HG03565 (cell line): ENCODE data around the gene JMJD1C.
A peak's percentile ranks its signal among the peaks of the same experiment; 100 is the strongest.
"Not testable (repeated sequence)": the region's sequence is repeated elsewhere in the genome, so short reads cannot be mapped to it uniquely, and the experiment has no call there.

Experiments used
- ATAC-seq: cut with Tn5 transposase; IDR thresholded peaks from one replicate; pipeline ENCODE4 v1.9.1; 2021; ENCODE audit warnings: mild to moderate bottlenecking, moderate library complexity; ENCODE audit not compliant: unreplicated experiment

JMJD1C gene

GRCh38 chr10:63465293-63466143, at the start of gene JMJD1C:
TSS of gene JMJD1C (minus strand) at chr10:63465977. CDS start at chr10:63465662, 315 bp downstream.
- peak; percentile 49 for ATAC-seq

GRCh38 chr10:63515002-63515763, 49.4 kb upstream of the JMJD1C start:
- ATAC-seq = no peak

- no peak for ATAC-seq
These were observed 40.8 kb upstream of the JMJD1C start for GRCh38 chr10:63506554-63506953.

GRCh38 chr10:63505562-63505961, 39.8 kb upstream of the JMJD1C start:
- ATAC-seq = no peak

- ATAC-seq = no peak
These were observed 38.5 kb upstream of the JMJD1C start for GRCh38 chr10:63504145-63504881.

- no peak for ATAC-seq
These were observed 37.6 kb upstream of the JMJD1C start for GRCh38 chr10:63503395-63503794.

GRCh38 chr10:63502832-63503231, 37.1 kb upstream of the JMJD1C start:
- ATAC-seq = no peak

- no peak for ATAC-seq
These were observed 36.2 kb upstream of the JMJD1C start for GRCh38 chr10:63501954-63502353.

- not testable (repeated sequence) for ATAC-seq
These were observed 34.8 kb upstream of the JMJD1C start for GRCh38 chr10:63500551-63500950.

- no peak for ATAC-seq
These were observed 32.9 kb upstream of the JMJD1C start for GRCh38 chr10:63498665-63499064.

GRCh38 chr10:63497321-63497720, 31.5 kb upstream of the JMJD1C start:
- ATAC-seq = no peak

GRCh38 chr10:63496561-63496960, 30.8 kb upstream of the JMJD1C start:
- ATAC-seq = no peak

GRCh38 chr10:63494951-63495350, 29.2 kb upstream of the JMJD1C start:
- ATAC-seq = no peak

GRCh38 chr10:63493004-63493403, 27.2 kb upstream of the JMJD1C start:
- ATAC-seq = no peak

GRCh38 chr10:63492317-63492690, 26.5 kb upstream of the JMJD1C start:
- ATAC-seq = not testable (repeated sequence)

- no peak for ATAC-seq
These were observed 26.0 kb upstream of the JMJD1C start for GRCh38 chr10:63491588-63492316.

- ATAC-seq = no peak
These were observed 24.1 kb upstream of the JMJD1C start for GRCh38 chr10:63489838-63490237.

GRCh38 chr10:63487990-63488389, 22.2 kb upstream of the JMJD1C start:
- ATAC-seq = no peak

- no peak for ATAC-seq
These were observed 18.2 kb upstream of the JMJD1C start for GRCh38 chr10:63483983-63484382.

- ATAC-seq = no peak
These were observed 16.1 kb upstream of the JMJD1C start for GRCh38 chr10:63481815-63482421.
